Stimulated activated CD8-positive, alpha-beta memory T cell treated with anti-CD3 and anti-CD28 coated beads, Interleukin-15, amount 100 ng/mL, for 1 hour (primary cell): ENCODE results near the gene GRID1.

Experiments
- DNase-seq: peaks from one replicate; pipeline ENCODE4 v3.0.0-alpha.2; 2020; ENCODE audit warnings: low read depth

Gene GRID1

GRCh38 chr10:86353506-86354485 is 12.8 kb downstream of the GRID1 start:
- no peak for DNase-seq

- DNase-seq, result no peak
Measured at GRCh38 chr10:86350897-86351296, 15.7 kb downstream of the GRID1 start.

DNA sequence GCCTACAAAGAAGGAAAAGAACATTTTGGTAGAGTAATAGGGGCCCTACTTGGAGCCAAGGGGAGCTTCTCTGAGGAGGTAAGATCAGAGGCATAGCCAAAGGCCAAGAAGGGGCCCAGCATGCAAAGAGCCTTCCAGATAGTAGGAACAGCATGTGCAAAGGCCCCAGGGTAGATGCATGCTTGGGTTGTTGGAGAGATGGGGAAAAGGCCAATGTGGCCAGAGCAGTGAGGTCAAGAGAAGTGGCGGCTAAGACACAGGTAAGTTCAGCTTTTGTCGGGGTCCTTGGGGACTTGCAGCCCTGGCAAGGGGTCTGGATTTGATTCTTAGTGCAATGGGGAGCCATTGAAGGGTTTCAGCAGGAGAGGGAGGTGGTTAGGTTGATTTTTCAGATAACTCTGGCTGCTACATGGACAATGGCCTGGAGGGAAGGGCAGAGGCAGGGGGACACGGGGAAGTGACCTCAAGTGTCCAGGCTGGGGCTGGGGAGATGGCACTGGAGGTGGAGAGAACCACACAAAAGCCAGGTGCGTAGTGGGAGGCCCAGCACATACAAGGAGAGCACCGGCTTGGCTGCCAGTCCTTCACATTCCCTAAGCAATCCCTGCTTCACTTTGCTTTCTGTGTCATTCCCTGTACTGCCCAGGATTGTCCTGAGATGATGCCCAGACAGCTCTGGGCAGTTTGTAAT is 16.5 kb downstream of the GRID1 start:
- no peak for DNase-seq

DNA sequence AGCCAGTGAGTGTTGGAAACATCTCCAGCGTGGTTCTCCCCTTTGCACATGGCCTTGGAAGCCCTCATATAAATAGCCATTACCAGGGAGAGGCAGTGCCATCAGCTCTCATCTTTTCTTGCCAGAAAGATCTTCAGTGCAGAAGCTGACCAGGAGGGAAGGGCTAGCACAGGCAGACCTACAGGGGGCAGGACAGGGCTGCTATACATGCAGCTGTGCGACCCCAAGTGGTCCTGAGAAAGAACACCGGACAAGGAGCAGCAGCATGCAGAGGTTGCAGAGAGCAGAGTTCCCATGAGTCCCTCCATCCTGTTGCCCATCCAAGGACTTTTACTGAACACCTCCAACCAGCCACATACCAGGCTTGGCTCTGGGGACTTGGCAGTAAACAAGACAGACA is 17.1 kb downstream of the GRID1 start:
- DNase-seq, result no peak

- DNase-seq, result no peak
Measured at GRCh38 chr10:86348321-86349210, 18.0 kb downstream of the GRID1 start.

- DNase-seq, result no peak
Measured at GRCh38 chr10:86347856-86348255, 18.7 kb downstream of the GRID1 start.

- DNase-seq, result no peak
Measured at GRCh38 chr10:86346799-86347665, 19.6 kb downstream of the GRID1 start.

DNA sequence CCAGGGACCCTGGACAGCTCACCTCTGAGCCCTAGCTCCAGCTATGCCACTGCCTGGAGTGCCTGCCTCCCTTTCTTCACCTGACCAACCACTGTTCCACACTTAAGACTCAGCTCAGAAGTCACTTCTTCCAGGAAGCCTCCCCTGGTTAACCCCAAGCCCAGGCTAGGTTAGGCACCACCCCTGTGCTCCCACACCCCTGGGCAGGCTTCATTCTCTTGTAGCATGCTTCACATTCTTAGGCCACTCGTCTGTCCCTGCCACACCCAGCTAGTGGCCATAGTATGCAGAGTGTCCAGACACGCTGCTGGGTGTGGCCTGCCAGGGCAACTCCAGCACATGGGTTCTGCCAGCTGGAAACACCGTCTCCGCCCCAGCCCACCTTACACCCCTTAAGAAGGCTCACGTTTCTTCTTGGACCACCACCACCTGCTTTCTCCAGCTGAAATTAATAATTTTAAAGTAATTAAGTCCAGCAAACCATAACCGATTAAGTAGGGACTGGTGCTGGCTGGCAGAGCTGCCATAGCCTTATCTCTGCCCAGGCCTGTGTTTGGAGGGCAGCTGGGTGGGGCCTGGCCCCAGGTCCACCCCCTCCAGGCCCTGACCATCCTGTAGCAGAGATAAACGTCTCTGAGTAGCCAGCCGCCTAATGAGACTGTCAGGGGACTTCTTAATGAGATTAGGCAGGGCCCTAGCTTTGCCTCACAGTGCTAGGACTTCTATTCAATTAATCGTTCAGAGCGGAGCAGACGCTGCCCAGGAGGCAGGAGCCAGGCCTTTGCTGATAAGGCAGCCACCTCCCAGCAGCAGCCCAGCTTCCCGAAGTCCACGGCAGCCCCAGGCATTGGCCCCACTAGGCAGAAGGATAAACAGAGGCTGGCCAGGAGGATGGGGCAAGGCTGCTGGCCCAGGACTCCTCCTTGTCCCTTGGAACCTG is 20.5 kb downstream of the GRID1 start:
- no peak for DNase-seq

DNA sequence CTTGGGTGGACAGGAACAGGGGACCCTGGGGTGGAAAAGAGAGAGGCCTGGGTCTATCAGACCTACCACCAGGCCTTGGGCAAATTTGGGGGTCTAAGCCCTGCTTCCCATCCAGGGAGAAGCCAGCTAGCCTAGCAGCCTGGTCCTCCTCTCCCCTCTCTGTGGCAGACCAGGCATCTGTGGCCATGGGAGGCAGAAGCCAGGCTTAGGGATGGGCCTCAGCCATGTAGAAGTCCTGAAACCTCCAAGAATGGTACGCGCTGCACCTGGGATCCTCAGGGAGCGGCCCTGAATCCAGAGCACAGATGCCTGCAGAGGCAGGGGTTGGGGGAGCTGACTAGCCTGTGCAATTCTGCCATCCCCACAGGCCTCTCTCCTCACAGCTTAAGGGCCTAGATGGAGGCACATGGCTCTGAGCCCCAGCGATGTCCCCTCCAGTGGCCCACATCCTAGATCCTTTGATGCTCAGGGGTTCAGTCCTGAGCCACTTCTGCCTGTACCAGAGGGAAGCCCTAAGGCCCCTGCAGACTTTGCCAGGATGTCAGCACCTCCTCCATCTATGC is 21.2 kb downstream of the GRID1 start:
- no peak for DNase-seq

DNA sequence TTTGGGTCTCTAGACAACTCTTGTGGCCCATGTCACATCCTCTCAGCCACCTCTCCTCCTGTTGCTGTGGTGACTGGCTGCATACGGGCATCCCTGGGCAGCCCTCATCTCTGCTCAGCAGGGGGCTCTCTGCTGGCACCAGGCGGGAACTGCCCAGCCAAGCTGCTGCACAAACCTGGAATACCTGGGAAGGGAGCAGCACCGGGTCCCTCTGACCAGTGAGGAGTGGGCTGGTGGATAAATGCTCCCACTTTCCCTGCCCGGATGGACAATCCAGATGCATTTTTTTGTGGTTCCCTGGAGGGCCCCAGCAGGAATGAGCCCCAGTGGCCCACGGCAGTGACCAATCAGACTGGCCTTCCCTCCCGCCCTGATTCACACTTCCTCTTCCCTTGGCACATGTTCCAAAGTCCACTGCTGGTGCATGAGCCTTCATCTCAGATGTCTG is 21.9 kb downstream of the GRID1 start:
- DNase-seq, result no peak

GRCh38 chr10:86344281-86344680 is 22.3 kb downstream of the GRID1 start:
- no peak for DNase-seq

DNA sequence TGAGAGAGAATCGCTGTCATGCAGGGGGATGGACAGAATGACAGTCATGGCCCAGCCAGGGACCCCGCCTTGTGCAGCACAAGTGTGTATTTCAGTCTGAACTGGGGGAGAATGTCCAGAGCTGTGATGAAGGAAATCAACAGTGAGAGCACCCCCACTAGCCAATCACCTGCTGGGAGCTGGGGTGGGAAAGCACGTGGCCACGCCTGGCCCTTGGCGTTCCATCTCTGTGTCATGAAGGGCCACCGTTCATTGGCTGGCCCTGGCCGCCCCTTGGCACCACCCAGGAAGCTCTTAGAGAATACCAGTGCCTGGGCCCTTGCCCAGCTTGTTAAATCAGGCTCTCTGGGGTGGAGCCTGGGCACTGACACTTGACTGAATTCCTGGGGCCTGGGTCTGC is 22.8 kb downstream of the GRID1 start:
- no peak for DNase-seq

GRCh38 chr10:86342111-86342863 is 24.3 kb downstream of the GRID1 start:
- DNase-seq, result no peak

DNA sequence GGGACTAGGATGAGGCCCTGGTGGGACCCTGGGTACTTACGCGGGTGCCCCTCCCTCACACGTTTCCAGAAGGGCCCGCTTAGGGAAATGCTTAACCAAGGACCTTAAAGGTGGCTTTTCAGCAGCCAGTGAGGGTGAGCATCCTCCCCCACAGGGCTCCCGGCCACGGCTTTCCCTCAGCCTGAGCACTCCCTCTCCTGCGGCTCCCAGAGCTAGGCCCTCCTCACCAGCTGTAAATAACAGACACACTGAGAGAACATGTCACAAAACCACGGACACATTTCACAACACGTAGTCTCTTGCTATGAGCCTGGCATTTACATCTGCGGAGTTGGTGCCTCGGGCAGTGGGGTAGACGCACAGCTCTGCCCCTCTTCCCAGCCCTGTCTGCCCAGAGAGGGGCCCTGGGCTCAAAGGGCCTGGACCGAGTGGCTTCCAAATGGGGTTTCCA is 25.2 kb downstream of the GRID1 start:
- no peak for DNase-seq

DNA sequence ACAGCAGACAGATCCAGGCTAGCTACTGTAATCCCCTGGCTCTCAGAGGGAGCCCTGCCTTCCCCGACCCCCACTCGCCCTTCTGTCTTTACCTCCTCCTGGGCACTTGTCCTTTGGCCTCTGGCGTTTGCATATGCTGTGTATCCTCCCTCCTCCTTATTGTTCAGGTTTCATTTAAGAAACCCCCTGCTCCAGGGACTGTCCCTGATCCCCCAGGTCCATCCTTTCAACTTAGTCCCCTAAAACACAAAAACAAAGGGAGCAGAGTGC is 25.7 kb downstream of the GRID1 start:
- no peak for DNase-seq

GRCh38 chr10:86340176-86340990 is 26.2 kb downstream of the GRID1 start:
- DNase-seq, result no peak

DNA sequence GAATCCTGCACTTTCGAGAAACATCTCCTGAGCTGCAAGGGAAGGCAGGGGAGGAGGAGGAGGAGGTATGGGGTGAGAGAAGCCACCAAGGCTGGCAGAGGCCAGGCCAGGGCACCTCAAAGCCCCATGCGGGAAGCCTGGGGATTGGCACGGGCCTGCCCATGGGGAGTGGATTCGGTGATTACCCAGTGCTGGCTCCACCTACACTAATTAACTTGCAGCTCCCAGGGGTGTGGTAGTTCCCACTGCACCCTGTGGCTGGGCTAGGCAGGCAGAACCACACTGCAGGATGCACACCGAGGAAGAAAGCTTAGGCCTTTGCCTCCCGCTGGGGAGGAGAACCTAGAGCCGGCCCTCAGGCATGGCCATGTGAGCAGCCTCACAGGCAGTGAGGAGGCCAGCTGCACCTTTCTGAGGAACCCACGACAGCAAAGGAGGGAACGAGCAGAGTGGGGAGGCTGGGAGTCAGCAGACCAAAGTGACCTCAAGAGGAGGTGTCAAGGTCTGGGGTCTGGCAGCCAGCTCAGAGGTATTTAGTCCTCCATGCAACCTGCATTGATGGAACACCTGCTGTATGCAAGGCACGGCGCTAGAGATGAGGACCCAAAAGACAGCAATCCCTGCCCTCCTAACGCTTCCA is 27.2 kb downstream of the GRID1 start:
- DNase-seq, result no peak

GRCh38 chr10:86337121-86337601 is 29.4 kb downstream of the GRID1 start:
- no peak for DNase-seq
